GM12878 (cell line): ENCODE data around the gene IRF1. TPM values are rescaled to one million over a fixed set of nuclear protein-coding genes. Genes with fewer than 3 reads are reported as not detected.

ENCODE experiments used
- ATAC-seq: fragments of 200-7000 bp; cut with Tn5 transposase; 3 replicates; pipeline ENCODE4 v1.9.1; 2020; ENCODE audit warnings: mild to moderate bottlenecking, moderate library complexity
- BruUV-seq: library from RNA; stranded (reverse); fragments of 400-500 nt; replicated peaks from 2 replicates; lab custom pipeline; 2021; lab: Mats Ljungman, UMichigan
- CTCF ChIA-PET: fragments of 300-600 bp; sonication (Branson Sonifier 250); formaldehyde crosslinking; extraction: SDS; loops from one replicate; lab custom pipeline; 2021; ENCODE audit warnings: inconsistent platforms; lab: Yijun Ruan, JAX
- POLR2A ChIA-PET: fragments of 350-600 bp; formaldehyde crosslinking; extraction: SDS; loops from one replicate; lab custom pipeline; 2021; ENCODE audit warnings: inconsistent platforms; lab: Charles Lee
- RAD21 ChIA-PET: fragments of 300-600 bp; sonication (Branson Sonifier 250); formaldehyde crosslinking; loops from one replicate; lab custom pipeline; 2023; ENCODE audit warnings: antibody characterized with exemption; ENCODE audit not compliant: unreplicated experiment; lab: Charles Lee
- SMC1A ChIA-PET: fragments of 300-600 bp; sonication (Branson Sonifier 250); formaldehyde crosslinking; loops from one replicate; lab custom pipeline; 2023; ENCODE audit not compliant: unreplicated experiment, uncharacterized antibody; lab: Charles Lee
- DNase-seq: peaks from one replicate; pipeline ENCODE4 v3.0.0-alpha.2; 2011; ENCODE audit warnings: low read depth, low spot score
- FAIRE-seq: peaks from 3 replicates; lab custom pipeline; 2011; peaks lifted over from hg19 to GRCh38; lab: Jason Lieb, UNC
- H2AFZ ChIP-seq: 2 replicates; pipeline ENCODE4 v1.6.0; 2011; ENCODE audit warnings: low read depth, low read length, control low read depth; ENCODE audit not compliant: control insufficient read depth
- H3K27ac ChIP-seq: 2 replicates; pipeline ENCODE4 v1.5.1; 2011; ENCODE audit warnings: control low read depth; ENCODE audit not compliant: control insufficient read depth, insufficient read depth
- H3K27me3 ChIP-seq, 2 experiments: replicated peaks in 1 of 2; 2 replicates each; pipeline versions ENCODE4 v1.6.0 to v1.6.1; 2011; ENCODE audit warnings: low read length in 1 of 2; ENCODE audit not compliant: control insufficient read depth in 2 of 2, insufficient read depth in 2 of 2
- H3K36me3 ChIP-seq, 2 experiments: 2 replicates each; pipeline ENCODE4 v1.5.1; 2011; ENCODE audit warnings: low read length in 1 of 2; ENCODE audit not compliant: control insufficient read depth in 2 of 2, insufficient read depth in 2 of 2
- H3K4me1 ChIP-seq: 2 replicates; pipeline ENCODE4 v1.6.1; 2011; ENCODE audit warnings: mild to moderate bottlenecking, low read length, moderate library complexity, mixed read lengths; ENCODE audit not compliant: control insufficient read depth, insufficient read depth
- H3K4me2 ChIP-seq: 2 replicates; pipeline ENCODE4 v1.6.0; 2011; ENCODE audit warnings: control low read depth; ENCODE audit not compliant: control insufficient read depth, insufficient read depth
- H3K4me3 ChIP-seq: fragments of 200-600 bp; sonication (generic); 2 replicates; pipeline ENCODE4 v1.5.1; 2016
- H3K79me2 ChIP-seq: 2 replicates; pipeline ENCODE4 v1.6.0; 2011; ENCODE audit warnings: low read length; ENCODE audit not compliant: control insufficient read depth, insufficient read depth
- H3K9ac ChIP-seq: 2 replicates; pipeline ENCODE4 v1.8.0; 2011; ENCODE audit warnings: low read length, control low read depth, mixed read lengths; ENCODE audit not compliant: control insufficient read depth, insufficient read depth
- H3K9me3 ChIP-seq: replicated peaks from 3 replicates; pipeline ENCODE4 v1.5.1; 2011; ENCODE audit warnings: mild to moderate bottlenecking, low read length; ENCODE audit not compliant: control insufficient read depth, insufficient read depth
- H4K20me1 ChIP-seq: 2 replicates; pipeline ENCODE4 v1.6.0; 2011; ENCODE audit not compliant: control insufficient read depth, insufficient read depth
- ATF3 ChIP-seq: IDR thresholded peaks from 2 replicates; pipeline ENCODE4 v1.6.1; 2011; ENCODE audit warnings: low read depth, mild to moderate bottlenecking, low read length, moderate library complexity, borderline replicate concordance; ENCODE audit errors: extremely low read depth
- CEBPZ ChIP-seq: fragments of 150-350 bp; IDR thresholded peaks from 2 replicates; pipeline ENCODE4 v1.6.1; 2016; ENCODE audit warnings: low read depth, low read length
- E2F8 ChIP-seq: fragments of 450-650 bp; IDR thresholded peaks from 2 replicates; pipeline ENCODE4 v1.6.1; 2018; ENCODE audit warnings: mild to moderate bottlenecking, low read depth, moderate library complexity; ENCODE audit not compliant: partially characterized antibody
- GABPA ChIP-seq: IDR thresholded peaks from 2 replicates; pipeline ENCODE4 v1.6.1; 2014; ENCODE audit warnings: antibody characterized with exemption, low read depth, mild to moderate bottlenecking, inconsistent platforms
- GATAD2B ChIP-seq: fragments of 450-650 bp; conservative IDR thresholded peaks from 2 replicates; pipeline ENCODE4 v1.6.1; 2017; ENCODE audit warnings: low read depth, mild to moderate bottlenecking, moderate library complexity
- PAX8 ChIP-seq: fragments of 450-650 bp; IDR thresholded peaks from 2 replicates; pipeline ENCODE4 v1.6.1; 2017; ENCODE audit warnings: mild to moderate bottlenecking, moderate library complexity
- RBBP5 ChIP-seq: fragments of 200-600 bp; sonication (generic); conservative IDR thresholded peaks from 2 replicates; pipeline ENCODE4 v1.6.1; 2016
- SMARCA5 ChIP-seq: fragments of 450-650 bp; IDR thresholded peaks from 2 replicates; pipeline ENCODE4 v1.6.1; 2017; ENCODE audit warnings: mild to moderate bottlenecking
- WGBS: methylation state at CpG from one replicate; pipeline ENCODE4 v1.1.6; 2016; ENCODE audit warnings: low lambda C conversion rate; ENCODE audit not compliant: insufficient replicate concordance, insufficient coverage; ENCODE audit errors: missing lambda C conversion rate; 5-methylcytosine and 5-hydroxymethylcytosine counted together
- in situ Hi-C: fragments of 300-500 bp; cut with MboI; formaldehyde crosslinking; loops from 9 replicates; pipeline ENCODE4 v1.14.3; 2018; ENCODE audit warnings: mixed read lengths
- intact Hi-C: fragments of 100-400 bp; cut with micrococcal nuclease; formaldehyde crosslinking; loops from one replicate; pipeline ENCODE4 v1.14.2; 2022; ENCODE audit not compliant: unreplicated experiment
- polyA plus RNA-seq, 11 experiments: library from polyadenylated mRNA; depleted of rRNA in 4 of 11; unstranded in 6 of 11; stranded (reverse) in 5 of 11; fragments of >200 nt; fragmentation: Nextera tagmentation in 4 of 11; fragmentation: Illumina TruSeq in 1 of 11; extraction: Ambion mirVana in 4 of 11; extraction: Trizol in 1 of 11; gene quantifications; 1 replicate in 1 of 11; 2 replicates in 10 of 11; pipeline versions ENCODE4 v1.2.1 to v1.2.3, GENCODE V29; 2011 to 2016; ENCODE audit warnings: inconsistent platforms in 2 of 11, missing spikeins in 2 of 11, low read depth in 1 of 11
- total RNA-seq, 4 experiments: library from RNA; depleted of rRNA in 3 of 4; stranded (reverse); fragments of >200 nt in 3 of 4; fragmentation: Illumina TruSeq in 1 of 4; extraction: Trizol in 1 of 4; gene quantifications; 2 replicates each; pipeline versions ENCODE4 v1.2.1 to v1.2.3, GENCODE V29; 2013 to 2021

IRF1 gene
- total and polyA plus RNA-seq, 10 of the 15 experiments (the other 5 are each of a cell fraction or from before 2014, with no cell fraction given): 6.9 to 68.0 (median 49.6) TPM

GRCh38 chr5:132503244-132503643 is 12.7 kb upstream of the IRF1 start (continued):
- TF ChIP-seq CEBPZ: no peak
- no peak for TF ChIP-seq SMARCA5

- RAD21 ChIA-PET: interaction anchor here (0.6 to 27.2 kb wide), 21 partner anchors 7 to 319 kb away, joined by 3 to 453 read pairs (median 15); partner anchors contain the start of gene IRF1
- DNase-seq: no peak
- Histone ChIP-seq H3K79me2 (no peaks in the 10 kb centered on the region), H3K4me1 (peaks cover 36% of the 10 kb centered on the region), H3K9me3 (no peaks in the 10 kb centered on the region), H3K27ac (no peak overlapping the region), H2AFZ (no peak overlapping the region), H3K4me2 (no peak overlapping the region), H3K9ac (no peak overlapping the region), H3K27me3 (no peaks in the 10 kb centered on the region), H3K4me3 (no peak overlapping the region), H3K36me3 (no peaks in the 10 kb centered on the region), H4K20me1 (no peaks in the 10 kb centered on the region)
- intact Hi-C loops: loop anchor here (1.0 to 5.0 kb wide), 6 partner anchors 83 to 437 kb away; no protein-coding TSS in a partner anchor
- TF ChIP-seq RBBP5 (no peak), ATF3 (no peak), E2F8 (no peak), GATAD2B (no peak), PAX8 (no peak), GABPA (no peak)
- FAIRE-seq: no peak
- 63% methylated on average over 10 of the region's 10 CpGs for WGBS
- ATAC-seq: no peak
- SMC1A ChIA-PET: interaction anchor here (0.6 to 13.3 kb wide), 17 partner anchors 12 to 323 kb away, joined by 3 to 340 read pairs (median 8); partner anchors contain the start of gene IRF1
- BruUV-seq: no TSS peak
- POLR2A ChIA-PET: interaction anchor here (0.8 to 3.7 kb wide), 8 partner anchors 12 to 144 kb away, joined by 3 to 26 read pairs (median 6); partner anchors contain the start of genes IRF1 and SLC22A5
- CTCF ChIA-PET: interaction anchor here (0.7 to 13.6 kb wide), 20 partner anchors 10 to 381 kb away, joined by 3 to 481 read pairs (median 8); partner anchors contain the start of gene IRF1
- in situ Hi-C loops: loop anchor here (10.0 kb wide), 2 partner anchors 267 to 427 kb away; partner anchors contain the start of gene CSF2
Observed at GRCh38 chr5:132501961-132502931, 11.7 kb upstream of the IRF1 start.
